HG02642 (cell line): ENCODE data around the gene SERPINA4.
"Not testable (repeated sequence)": the region's sequence is repeated elsewhere in the genome, so short reads cannot be mapped to it uniquely, and the experiment has no call there.

Experiments
- ATAC-seq: cut with Tn5 transposase; IDR thresholded peaks from one replicate; pipeline ENCODE4 v1.9.1; 2021; ENCODE audit warnings: mild to moderate bottlenecking; ENCODE audit not compliant: unreplicated experiment, poor library complexity

The SERPINA4 gene

DNA sequence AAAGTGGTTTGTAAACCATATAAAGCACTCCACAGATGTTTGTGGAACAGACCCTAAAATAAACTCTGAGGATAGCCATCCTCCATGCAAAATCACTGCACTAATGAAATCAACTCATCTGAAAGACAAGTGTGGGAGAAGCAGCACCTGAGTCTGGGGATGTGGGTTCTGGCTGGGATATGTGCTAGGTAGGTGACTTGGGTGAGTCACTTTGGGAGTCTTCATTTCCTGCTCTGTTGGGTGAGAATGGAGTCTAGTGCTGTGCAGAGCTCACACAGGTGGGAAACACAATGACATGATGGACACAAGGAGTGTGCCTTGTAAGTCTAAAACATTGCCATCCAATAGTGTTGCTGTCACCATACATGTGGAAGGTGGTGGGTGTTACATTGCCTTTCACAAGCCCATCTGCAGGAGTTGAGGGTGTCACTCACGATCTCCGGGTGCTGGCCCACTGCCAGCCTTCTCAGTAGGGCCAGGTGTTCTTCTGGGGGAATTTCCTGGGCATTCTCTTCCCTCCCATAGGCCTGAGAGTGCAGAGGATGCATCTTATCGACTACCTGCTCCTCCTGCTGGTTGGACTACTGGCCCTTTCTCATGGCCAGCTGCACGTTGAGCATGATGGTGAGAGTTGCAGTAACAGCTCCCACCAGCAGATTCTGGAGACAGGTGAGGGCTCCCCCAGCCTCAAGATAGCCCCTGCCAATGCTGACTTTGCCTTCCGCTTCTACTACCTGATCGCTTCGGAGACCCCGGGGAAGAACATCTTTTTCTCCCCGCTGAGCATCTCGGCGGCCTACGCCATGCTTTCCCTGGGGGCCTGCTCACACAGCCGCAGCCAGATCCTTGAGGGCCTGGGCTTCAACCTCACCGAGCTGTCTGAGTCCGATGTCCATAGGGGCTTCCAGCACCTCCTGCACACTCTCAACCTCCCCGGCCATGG is 2.0 kb downstream of the SERPINA4 start:
- ATAC-seq, result no peak

DNA sequence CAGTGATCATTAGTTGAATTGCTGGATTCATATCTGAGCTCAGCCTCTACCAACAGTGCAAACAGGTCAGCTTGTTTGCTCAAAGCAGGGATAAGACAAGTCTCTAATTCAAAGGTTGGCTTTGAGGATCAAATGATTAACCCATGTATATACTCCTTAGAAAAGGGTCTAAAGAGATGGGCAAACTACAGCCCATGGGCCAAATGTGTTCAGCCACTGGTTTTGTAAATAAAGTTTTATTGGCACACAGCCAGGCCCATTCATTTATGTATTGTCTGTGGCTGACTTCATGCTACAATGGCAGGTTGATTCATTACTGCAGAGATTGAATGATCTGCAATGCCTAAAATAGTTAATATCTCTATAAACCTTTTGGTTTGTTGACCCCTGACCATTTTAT is 3.1 kb downstream of the SERPINA4 start:
- ATAC-seq, result no peak

DNA sequence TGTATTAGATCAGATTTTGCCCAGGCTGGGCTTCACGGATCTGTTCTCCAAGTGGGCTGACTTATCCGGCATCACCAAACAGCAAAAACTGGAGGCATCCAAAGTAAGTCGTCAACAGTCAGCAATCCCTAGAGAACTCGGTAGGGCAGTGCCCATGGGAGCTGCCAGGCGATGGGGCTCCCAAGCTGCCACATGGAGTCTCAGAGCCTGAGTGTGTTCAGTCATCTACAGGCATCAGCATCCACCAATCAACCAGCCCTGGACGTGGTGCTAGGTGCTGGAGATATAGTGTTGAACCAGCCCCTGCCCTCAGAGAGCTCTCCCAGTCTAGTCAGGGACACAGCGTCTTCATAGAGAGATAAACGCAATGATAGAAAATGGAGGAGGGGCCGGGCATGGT is 6.9 kb downstream of the SERPINA4 start:
- no peak for ATAC-seq

DNA sequence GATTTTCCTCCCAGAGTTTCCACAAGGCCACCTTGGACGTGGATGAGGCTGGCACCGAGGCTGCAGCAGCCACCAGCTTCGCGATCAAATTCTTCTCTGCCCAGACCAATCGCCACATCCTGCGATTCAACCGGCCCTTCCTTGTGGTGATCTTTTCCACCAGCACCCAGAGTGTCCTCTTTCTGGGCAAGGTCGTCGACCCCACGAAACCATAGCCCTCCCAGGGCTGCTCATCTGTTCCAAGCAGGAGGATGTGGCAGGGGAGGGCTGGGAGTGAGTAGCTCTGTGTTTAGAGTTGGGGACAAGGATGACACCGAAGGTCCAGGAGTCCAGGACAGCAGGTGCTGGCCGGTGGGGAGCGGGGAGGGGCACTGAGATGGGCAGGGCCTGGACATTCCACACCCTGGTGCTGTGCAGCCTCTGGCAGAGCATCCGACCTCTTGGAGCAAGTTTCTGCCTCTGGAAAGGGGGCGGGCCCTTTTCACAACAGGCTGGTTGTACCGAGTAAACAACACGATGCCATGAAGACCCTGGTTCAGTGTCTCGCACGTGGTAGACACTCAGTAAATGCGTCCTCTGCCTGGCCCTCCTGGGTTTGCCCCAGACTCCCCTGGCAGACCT is 8.2 kb downstream of the SERPINA4 start:
- ATAC-seq, result no peak

DNA sequence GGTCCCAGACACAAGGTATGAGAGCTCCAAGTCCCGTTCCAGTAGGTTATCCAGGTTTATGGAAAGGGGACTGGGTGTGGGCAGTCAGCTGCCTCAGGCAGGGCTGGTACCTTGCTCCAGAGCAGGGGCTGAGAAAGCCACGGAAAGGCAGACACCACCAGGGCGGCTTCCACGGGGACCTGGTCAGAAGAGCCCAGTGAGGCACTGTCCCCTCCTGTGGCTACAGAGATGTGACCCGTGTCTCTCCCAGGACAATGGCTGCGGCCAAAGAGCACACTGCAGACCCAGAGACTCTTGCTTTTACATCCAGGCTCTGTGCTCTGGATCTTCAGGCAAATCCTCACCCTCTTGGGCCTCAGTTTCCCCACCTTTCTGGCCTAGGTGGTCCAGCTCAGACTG is 8.8 kb downstream of the SERPINA4 start:
- no peak for ATAC-seq

DNA sequence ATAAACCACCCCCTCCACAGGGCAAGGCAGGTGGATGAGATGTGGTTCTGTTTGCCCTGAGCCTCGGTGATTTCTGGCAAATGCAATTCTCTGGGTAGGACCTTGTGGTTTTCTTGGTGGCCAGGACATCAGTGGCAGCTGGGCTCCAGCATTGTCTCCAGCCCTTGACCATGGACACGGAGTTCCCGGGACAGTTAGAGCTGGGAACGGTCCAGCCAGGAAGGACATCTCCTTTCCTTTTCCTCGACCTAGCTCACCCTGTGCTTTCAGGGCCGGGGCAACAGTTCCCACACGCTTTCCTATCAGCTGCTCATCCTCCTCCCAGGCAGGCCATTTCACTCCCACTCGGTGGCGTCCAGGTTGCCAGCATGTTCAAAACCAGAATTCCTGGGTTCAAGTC is 9.2 kb downstream of the SERPINA4 start:
- no peak for ATAC-seq

DNA sequence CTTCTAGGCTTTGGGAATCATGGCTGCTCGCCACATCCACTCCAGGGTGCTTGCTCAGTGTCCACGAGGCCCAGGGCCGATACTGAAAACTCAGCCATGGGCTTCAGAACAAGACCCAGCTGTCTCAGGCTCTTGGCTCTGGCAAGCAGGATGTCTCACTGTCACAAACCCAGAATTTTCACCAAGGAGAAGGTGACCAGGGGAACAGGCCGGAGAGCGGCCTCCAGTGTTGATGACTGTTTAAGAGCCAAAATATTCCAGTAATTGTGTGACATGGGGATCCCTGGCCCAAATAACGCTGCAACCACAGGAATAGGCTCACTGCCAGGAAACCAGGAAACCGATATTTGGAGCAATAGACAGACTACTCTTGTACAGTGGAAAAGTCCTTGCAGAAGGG is 10.2 kb downstream of the SERPINA4 start:
- no peak for ATAC-seq

DNA sequence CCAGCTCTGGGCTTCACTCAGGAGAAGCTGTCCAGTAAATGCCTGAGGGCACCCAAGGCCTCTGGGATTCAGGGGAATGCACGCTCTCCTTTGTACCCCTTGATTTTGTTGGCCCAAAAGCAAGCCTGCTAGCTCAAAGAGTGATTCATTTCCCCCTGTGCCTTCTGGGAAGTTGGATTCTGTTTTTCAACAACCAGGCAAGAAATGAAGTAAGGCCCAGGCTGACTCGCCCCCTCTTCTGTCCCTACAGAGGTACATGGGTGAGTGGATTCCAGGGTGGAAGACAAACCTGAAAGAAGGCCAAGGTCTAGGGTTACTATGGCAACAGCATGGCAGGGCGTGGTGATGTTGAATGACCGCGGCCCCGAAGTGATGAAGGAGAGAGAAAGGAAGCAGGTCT is 10.7 kb downstream of the SERPINA4 start:
- ATAC-seq, result no peak

DNA sequence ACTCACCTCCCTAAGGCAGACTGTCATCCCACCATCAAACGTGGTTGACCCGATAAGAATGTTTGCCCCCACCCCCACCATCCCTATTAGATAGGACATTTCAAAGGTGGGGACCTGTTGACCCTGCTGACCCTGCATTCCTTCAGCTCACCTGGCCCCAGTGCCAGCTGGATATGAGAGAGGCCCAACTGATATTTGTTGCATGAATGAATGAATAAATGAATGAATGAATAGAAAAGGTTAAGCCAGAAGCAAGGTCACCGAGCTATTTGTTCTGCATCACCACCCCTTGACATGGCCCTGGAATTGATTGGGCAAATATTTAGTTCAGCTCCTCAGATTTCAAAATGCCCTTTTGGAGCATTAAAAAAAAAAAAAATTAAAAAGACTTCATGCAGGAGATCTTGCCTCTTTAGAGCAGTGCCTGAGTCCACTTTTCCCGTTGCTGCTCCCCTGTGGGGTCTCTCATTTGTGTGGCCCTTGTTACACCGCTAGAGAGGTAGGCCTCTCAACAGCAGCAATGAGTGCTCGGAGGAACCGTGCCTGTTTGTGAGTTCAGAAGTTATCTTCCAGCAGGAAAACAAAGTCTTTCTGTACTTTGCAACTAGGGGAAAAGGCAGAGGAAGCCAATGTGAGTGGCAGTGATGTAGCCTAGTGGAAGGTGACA is 11.5 kb downstream of the SERPINA4 start:
- ATAC-seq, result no peak

DNA sequence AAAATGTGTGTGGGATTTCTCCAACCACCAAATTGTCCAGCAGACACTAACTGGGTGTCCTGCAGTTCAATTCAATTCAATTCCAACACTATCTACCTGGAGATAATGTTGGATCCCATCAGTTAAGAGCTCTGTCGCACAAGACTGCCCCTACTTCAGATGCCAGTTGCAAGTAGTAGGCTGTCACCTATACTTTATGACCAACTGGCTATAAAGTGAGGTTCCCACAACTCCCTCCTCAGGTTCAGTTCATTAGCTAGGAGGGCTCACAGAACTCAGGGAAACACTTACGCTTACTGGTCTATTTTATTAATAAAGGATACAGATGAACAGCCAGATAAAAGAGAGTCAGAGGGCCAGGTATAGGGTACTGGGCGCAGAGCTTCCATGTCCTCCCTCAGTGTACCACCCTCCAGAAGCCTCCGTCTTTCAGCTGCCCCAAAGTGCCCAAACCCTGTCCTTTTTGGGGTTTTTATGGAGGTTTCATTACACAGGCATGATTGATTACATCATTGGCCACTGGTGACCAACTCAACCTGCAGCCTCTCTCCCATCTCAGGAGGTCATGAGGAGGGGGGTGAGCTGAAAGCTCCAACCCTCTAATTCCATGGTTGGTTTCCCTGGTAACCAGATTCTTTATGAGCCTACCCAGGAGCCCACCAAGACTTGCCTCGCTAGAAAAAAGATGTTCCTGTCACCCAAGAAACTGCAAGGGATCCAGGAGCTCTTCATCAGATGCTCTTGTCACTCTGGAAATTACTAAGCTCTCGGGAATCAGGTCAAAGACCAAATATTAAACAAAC is 12.4 kb downstream of the SERPINA4 start:
- no peak for ATAC-seq

DNA sequence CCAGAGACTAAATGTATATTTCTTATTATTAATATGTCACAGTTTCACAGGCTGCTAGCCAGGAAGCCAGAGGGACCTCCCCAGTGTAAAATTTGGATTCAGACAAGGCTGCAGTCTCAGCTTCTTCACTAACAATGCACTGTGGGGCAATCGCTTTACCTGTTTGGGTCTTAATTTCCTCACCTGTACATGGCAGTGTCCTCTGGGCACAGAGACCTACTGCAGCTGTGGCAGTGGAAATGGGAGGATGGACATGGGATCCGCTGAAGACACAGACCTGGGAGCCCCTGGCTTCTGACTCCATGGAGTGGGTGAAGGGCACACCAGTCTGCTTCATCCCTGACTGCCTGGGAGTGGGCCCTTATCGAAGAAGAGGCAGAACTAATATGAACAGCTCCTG is 13.1 kb downstream of the SERPINA4 start:
- no peak for ATAC-seq

DNA sequence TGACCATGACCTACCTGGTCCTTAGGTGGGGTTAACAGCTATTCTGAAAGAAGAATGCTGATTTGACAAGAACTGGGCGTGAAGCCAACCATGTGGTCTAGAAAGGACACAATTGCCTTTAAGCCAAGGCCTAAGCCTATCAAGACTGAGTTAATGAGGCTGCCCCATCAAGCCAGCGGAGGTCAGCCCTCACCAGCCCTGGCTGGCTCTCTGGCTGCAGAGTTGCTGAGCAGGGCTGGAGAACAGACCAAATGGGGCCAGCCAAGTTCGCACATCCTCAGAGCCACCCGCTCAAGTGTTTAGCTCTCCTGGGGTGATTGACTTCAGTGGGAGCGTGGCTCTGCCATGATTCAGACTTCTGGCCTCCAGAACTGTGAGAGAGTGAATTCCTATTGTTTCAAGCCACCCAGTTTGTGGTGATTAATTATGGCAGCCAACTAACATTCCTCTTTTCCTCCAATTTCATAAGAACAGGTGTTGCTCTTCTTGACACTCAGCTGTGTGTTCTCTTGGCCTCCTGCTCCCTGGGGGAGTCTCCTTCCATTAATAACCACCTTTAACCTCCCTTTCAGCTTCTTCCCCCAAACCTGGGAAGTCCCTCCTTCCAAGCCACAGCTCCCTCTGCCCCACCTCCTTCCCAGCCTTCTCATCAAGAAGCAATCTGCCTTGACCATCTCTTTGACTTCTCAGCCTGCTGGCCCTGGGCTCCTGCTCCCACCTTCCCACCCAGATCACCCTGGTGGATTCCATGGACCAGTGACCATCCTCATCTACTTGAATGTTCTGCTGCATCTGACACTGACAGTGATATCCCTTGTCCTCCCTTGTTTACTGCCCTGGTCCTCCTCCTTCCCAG is 14.7 kb downstream of the SERPINA4 start:
- no peak for ATAC-seq

DNA sequence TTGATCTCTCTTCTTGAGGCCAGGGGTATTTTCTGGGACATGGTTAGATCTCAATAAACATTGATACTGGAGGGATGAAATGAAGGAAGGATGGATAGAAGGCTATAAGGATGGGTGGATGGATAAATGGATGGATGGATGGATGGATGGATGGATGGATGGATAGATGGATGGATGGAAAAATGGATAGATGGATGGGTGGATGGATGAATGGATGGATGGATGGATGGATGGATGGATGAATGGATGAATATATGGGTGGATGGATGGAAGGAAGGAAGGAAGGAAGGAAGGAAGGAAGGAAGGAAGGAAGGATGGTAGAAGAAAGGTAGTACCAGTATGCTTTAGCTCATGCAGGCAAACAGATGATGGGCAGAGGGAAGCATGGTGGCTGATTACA is 16.2 kb downstream of the SERPINA4 start:
- ATAC-seq, result not testable (repeated sequence)

DNA sequence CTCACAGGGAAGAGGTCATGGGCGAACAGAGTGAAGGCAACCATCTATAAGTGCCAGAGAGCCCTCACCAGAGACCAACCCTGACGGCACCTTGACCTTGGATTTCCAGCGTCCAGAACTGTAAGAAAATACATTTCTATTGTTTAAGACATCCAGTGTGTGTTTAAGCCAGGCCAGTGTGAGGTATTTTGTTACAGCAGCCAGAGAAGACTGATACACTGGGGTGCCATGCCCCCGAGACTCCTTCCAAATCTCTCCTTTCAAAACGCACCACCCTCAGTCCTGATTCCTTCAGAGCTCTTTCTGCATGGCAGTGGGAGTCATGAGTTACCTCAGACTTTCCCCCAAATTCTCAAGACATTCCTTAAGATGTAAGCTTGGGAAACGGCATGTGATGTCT is 17.5 kb downstream of the SERPINA4 start:
- no peak for ATAC-seq

DNA sequence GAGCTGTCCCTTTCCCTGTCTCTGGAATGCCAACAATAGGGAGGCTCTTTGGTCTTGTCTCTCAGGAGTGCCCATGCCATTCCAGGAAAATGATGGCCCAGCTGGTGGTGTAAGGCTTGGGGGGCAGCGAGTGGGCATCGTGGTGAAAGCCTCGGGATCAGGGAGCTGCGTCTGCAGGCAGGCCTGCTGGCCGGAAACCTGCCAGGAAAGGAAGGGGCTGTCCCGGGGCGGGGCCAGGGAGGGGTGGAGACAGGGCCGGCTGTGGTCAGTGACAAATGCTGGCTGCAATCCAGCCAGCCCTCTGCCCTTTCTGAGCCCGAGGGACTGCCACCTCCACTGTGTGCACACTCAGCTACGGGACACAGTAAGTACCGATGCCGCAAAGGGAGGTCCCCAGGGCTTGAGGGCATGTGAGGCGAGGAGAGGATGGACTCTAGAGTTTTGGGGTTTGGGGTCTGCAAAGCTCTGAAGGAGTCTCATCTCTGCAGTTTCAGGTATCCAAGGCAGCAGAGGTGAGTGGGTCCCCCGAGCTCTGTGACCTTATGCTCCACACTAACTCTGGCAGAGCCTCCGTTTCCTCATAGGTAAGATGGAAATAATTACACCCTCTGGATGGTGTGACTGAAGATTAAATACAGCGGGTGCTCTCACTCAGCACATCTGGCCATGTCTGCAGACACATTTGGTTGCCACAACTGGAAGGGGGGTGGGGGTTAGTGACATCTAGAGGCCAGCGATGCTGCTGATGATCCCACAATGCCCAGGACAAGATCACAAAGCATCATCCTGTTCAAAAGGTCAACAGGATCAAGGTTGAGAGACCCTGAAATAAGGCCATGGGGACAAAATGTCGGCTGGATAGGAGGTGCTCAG is 20.1 kb downstream of the SERPINA4 start, which contains the start of gene SERPINA5:
TSS of gene SERPINA5 (plus strand) at position 300 of the 873 bp plus-strand sequence. CDS start 5,937 bp downstream, outside the sequence.
- ATAC-seq, result no peak

DNA sequence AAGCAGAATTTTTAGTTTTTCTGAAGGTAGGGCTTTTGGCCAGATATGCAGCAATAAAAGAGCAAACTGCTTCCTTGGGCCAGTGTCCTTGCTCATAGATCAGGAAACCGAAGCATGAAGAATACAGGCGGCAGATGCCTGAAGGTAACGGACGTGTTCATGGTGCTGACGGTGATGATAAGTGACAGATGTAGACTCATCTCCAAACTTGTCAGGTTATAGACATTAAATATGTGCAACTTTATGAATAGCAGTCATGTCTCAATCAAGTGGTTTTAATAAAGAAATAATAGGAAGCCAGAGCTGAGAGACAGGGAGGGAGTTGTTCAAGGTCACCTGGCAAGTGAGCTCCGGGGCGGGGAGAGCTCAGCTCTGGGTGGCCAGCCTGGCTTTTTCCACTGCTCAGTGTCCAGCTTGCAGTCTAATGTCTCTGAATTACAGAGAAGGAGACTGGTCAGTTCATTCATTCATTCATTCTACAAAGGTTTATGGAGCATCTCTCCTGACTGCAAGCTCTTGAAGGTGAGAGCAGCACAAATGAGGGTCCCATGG is 21.0 kb downstream of the SERPINA4 start:
- ATAC-seq, result no peak

DNA sequence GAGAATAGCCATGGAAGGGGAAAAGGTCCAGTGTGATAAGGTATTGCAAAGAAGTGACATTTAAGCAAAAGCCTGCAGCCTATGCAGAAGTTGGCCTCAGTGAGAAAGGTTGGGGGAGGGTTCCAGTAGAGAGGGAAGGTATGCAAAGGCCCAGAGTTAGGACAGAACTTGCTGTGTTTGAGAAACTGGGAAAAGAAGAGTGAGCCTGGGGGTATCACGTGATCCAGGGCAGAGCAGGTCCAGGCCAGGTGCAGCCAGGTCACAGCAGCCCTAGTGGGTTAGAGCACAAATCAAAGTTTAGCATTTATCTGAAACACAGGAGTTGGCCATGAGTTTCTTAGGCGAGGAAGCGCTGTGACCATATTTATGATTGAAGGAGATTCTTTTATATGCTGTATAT is 21.6 kb downstream of the SERPINA4 start:
- no peak for ATAC-seq

DNA sequence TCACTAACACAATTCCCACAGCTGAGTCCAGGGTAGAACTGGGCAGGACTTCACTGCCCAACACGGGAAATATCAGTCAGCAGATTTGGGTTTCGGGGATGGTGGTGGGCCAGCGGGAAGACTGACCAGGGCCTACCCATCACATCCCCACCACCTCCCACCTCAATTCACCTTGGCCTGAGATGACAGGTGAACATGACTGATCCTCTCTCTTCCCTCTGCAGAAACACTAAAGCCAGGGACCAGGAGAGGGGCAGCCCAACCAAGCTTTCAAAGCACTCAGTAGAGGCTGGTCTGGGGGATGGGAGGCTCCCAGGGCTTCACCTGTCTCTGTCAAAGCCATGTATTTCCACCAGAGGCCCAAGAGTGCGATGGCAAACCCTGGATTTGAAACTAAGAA is 22.3 kb downstream of the SERPINA4 start:
- no peak for ATAC-seq
